ENCODE data around the gene ADAMTS2. TPM values are rescaled to one million over a fixed set of nuclear protein-coding genes. Genes with fewer than 3 reads are reported as not detected.

Gene ADAMTS2
- total RNA-seq, 1 donor from 2014 or later, result 49.3 TPM

- DNase-seq, result no peak
Observed at GRCh38 chr5:179232091-179232735, 113.0 kb downstream of the ADAMTS2 start.

- DNase-seq, result no peak
Observed at GRCh38 chr5:179231309-179231708, 114.0 kb downstream of the ADAMTS2 start.

- no peak for DNase-seq
Observed at GRCh38 chr5:179230061-179230461, 115.2 kb downstream of the ADAMTS2 start.

- no peak for DNase-seq
Observed at GRCh38 chr5:179229331-179229831, 115.9 kb downstream of the ADAMTS2 start.

- no peak for DNase-seq
Observed at GRCh38 chr5:179228341-179229121, 116.7 kb downstream of the ADAMTS2 start.

- DNase-seq, result no peak
Observed at GRCh38 chr5:179227580-179228311, 117.5 kb downstream of the ADAMTS2 start.

DNA sequence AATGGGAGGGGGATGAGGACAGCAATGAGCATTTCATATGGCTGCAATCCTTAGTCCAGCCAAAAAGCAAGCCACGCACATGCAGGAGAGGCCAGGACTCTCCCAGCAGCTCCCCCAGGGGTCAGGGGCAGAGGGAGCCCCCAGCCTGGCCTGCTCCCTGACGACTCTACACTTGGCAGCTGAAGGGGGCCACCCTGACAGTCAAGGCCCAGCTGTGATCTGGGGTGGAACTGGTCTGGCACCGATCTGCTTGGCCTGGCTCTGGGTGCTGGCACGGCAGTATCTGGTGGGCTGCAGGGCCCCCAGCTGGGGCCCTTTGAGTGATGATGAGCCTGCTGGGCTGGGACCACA is 118.1 kb downstream of the ADAMTS2 start:
- no peak for DNase-seq

DNA sequence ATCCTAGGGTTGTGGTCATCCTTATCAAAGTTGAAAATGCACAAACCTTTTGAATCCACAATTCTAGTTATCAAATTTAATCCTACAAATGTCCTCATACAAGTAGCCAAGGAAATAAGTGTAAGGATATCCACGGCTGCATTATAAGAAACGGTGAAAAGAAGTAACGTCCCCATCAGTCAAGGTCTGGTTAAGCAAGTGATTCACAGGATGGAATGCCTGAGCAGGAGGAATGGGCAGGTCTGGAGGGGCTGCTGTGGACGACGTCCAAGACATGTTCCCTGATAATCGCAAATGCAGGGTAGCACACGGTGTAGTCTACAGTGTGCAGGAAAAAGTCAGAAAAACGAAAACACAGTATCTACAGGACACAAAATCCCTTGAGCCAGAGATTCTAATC is 118.6 kb downstream of the ADAMTS2 start:
- DNase-seq, result no peak

GRCh38 chr5:179225387-179225786 is 119.9 kb downstream of the ADAMTS2 start:
- no peak for DNase-seq

GRCh38 chr5:179224741-179225140 is 120.5 kb downstream of the ADAMTS2 start:
- DNase-seq, result no peak

DNA sequence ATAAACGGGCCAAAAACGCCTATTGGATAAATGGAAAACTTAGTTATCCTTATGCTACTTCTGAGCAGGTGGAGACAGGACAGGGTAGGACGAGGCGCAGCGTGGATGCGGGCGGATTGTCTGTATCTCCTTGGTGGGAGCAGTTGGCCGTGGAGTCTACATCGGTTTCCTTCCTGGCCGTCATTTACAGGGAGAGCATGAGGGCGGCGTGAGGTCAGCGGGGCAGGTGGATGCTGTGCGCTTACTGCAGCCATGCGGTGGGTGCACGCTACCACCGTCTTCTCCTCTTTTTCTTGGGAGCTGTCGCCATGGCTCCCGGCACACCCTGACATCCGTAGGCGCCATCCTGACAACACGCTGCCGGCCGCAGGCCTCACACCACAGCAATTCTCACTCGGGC is 121.3 kb downstream of the ADAMTS2 start:
- DNase-seq, result no peak

DNA sequence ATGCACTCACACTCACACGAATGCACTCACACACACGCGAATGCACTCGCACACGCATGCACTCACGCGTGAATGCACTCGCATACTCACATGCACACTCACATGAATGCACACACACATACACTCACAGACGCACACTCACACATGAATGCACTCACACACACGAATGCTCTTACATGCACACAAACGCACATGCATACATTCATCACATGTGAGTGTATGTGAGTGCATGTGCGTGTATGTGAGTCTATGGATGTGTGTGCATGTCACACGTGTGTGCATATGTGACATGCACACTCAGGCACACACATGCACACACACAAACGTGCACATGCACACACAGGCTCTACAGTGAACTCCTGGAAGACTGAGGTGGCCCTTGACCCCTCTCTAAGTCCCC is 121.7 kb downstream of the ADAMTS2 start:
- no peak for DNase-seq

DNA sequence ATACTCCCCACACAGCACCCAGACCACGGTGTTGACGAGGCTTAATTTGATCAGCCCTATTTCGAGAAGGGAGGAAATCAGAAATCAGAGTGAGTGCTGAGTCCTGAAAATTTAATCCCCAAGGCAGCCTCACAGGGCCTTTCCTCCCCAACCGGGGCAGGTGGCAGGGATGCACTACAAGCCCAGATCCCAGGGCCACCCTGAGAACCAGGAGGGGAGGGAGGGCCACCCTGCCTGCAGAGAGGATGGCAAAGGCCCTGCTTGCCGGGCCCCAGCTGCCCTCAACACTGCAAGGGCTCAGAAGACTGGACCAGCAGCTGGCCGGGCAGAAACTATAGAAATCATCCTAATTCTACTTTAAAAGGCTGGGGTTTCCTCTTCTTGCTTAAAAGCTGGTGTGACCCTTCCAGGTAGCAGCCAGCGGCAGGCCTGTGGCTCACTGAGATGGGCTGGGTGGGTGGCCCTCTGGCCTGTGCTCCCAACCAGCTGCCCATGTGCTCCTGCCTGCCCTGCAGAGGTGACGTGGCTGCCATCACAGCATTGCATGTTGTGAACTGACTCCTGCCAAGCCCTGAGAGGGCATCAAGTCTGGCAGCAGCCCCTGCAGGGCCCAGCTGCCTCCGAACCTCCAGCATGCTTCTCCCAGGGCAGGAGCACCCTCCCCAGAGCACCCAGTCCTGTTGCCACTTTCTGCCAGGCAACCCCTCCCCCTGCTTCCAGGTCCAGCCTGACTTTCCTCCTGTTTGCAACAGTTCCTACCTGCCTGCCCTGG is 122.8 kb downstream of the ADAMTS2 start:
- DNase-seq, result no peak

GRCh38 chr5:179221877-179222220 is 123.4 kb downstream of the ADAMTS2 start:
- DNase-seq, result no peak

- no peak for DNase-seq
Observed at GRCh38 chr5:179221196-179221876, 123.9 kb downstream of the ADAMTS2 start.

- DNase-seq, result no peak
Observed at GRCh38 chr5:179220716-179221115, 124.5 kb downstream of the ADAMTS2 start.

DNA sequence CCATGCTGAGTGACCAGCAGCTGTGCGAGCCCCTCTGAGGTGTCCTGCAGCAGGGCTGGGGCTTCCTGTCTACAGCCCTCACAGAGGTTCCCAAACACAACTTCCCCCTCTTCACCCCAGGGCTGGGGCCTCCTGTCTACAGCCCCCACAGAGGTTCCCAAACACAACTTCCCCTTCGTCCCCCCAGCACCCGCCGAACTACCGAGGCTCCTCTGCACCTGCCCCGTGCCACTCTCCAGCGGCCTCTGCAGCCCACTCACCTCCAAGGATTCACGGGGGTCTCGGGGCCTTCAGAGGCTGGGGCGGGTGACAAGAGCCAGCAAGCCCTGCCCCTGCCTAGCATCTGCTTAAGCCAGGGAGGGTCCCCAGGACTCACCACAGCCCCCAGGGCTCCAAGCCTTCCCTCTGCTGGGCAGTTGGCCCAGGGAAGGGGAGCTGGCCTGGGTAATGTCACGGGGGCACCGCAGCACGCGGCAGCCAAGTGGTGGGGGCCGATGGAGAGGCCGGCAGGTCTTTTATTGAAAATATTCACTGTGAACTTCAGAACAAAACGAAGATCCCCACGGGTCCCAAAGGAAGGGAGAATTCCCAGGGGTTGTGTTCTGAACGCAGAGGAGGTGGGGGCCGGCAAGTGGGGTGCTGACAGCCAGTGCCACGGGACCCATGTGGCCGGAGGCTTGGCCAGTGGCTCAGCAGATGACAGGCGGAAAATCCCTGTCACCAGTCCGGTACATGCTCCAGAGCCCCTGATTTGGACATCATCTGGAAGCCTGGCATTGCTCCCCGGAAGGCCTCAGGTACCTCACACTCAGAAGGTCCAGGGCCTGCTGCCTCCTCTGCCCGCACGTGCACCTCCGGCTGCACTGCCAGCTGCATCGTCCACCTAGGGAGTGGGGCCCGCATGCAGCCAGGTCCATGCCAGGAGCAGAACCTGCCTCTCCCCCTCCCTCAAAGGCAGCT is 125.3 kb downstream of the ADAMTS2 start:
- no peak for DNase-seq

DNA sequence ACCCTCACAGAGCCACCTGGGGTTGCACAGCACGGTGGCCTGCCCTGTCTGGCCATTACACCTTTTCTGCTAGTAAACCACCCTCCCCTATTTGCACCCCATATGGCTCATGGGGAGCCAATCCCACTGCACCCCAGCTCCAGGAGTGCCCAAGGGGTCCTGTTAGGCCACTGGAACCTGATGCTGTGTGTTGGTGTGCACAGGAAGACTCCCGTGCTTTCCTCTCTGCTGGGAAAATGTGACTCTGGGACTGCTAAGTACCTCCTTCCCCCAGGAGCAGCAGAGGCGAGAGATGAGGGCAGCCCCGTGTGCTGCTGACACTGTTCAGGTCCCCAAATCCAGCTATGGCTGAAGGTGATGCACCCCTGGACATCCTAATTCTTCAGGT is 126.3 kb downstream of the ADAMTS2 start:
- no peak for DNase-seq

- DNase-seq, result no peak
Observed at GRCh38 chr5:179217956-179218942, 127.0 kb downstream of the ADAMTS2 start.

All from skin of body (tissue), 2 donors.